HCT116 (cell line): ENCODE results near the gene LYSMD1. TPM values are rescaled to one million over a fixed set of nuclear protein-coding genes. Genes with fewer than 3 reads are reported as not detected.

Experiments
- ATAC-seq: fragments of 200-7000 bp; cut with Tn5 transposase; 2 replicates; pipeline ENCODE4 v1.9.1; 2020; ENCODE audit warnings: mild to moderate bottlenecking, moderate library complexity
- BruUV-seq: library from RNA; stranded (reverse); fragments of 400-500 nt; replicated peaks from 2 replicates; lab custom pipeline; 2021; lab: Mats Ljungman, UMichigan
- CTCF ChIA-PET: fragments of 300-600 bp; sonication (Branson Sonifier 250); formaldehyde crosslinking; loops from one replicate; lab custom pipeline; 2021; ENCODE audit warnings: antibody characterized with exemption; lab: Charles Lee
- POLR2A ChIA-PET: fragments of 300-600, 350-600 bp; sonication (Branson Sonifier 250); formaldehyde crosslinking; loops from one replicate; lab custom pipeline; 2021; ENCODE audit warnings: antibody characterized with exemption; lab: Charles Lee
- RAD21 ChIA-PET, 2 experiments: fragments of 300-600 bp; sonication (Branson Sonifier 250); formaldehyde crosslinking; loops; one replicate each; lab custom pipeline; 2023; ENCODE audit warnings: low total read pairs in 2 of 2; ENCODE audit not compliant: uncharacterized antibody in 2 of 2, unreplicated experiment in 2 of 2, low non-redundant PET in 1 of 2; lab: Charles Lee
- DNase-seq: peaks from one replicate; pipeline ENCODE4 v3.0.0-alpha.2; 2010; ENCODE audit warnings: low read depth, low spot score
- H2AFZ ChIP-seq: fragments of 200-600 bp; shearing (Covaris generic), sonication (generic); 2 replicates; pipeline ENCODE4 v1.6.1; 2017; ENCODE audit warnings: low read depth, mixed run types, mixed read lengths, antibody characterized with exemption, low read length; ENCODE audit not compliant: poor library complexity, severe bottlenecking
- H3K27ac ChIP-seq: 2 replicates; pipeline ENCODE4 v1.5.1; 2012; ENCODE audit warnings: low read depth, low read length
- H3K27me3 ChIP-seq: fragments of 200-600 bp; sonication (generic); 2 replicates; pipeline ENCODE4 v1.6.1; 2016; ENCODE audit warnings: mixed run types, low read length, mixed read lengths; ENCODE audit not compliant: insufficient read depth
- H3K36me3 ChIP-seq, 2 experiments: fragments of 200-500 bp in 1 of 2; fragments of 200-600 bp in 1 of 2; sonication (Bioruptor generic) in 1 of 2; sonication (generic) in 1 of 2; 2 replicates each; pipeline versions ENCODE4 v1.5.1 to v1.6.1; 2014 to 2016; ENCODE audit warnings: low read length in 2 of 2, inconsistent platforms in 1 of 2, mixed read lengths in 1 of 2, mixed run types in 1 of 2; ENCODE audit not compliant: insufficient read depth in 2 of 2, control insufficient read depth in 1 of 2
- H3K4me1 ChIP-seq, 2 experiments: fragments of 200-600 bp in 1 of 2; sonication (generic) in 1 of 2; 2 replicates each; pipeline versions ENCODE4 v1.5.1 to v1.6.1; 2012 to 2017; ENCODE audit warnings: low read length in 2 of 2, inconsistent platforms in 1 of 2, mild to moderate bottlenecking in 1 of 2, mixed read lengths in 1 of 2, mixed run types in 1 of 2, moderate library complexity in 1 of 2; ENCODE audit not compliant: insufficient read depth in 2 of 2, control insufficient read depth in 1 of 2
- H3K4me2 ChIP-seq: fragments of 200-600 bp; sonication (generic); 2 replicates; pipeline ENCODE4 v1.6.1; 2017; ENCODE audit warnings: mixed run types, low read length, mixed read lengths
- H3K4me3 ChIP-seq, 2 experiments: fragments of 200-600 bp in 1 of 2; sonication (generic) in 1 of 2; replicated peaks in 1 of 2; 2 replicates each; pipeline ENCODE4 v1.5.1; 2011 to 2016; ENCODE audit warnings: low read length in 2 of 2, control low read depth in 1 of 2, low read depth in 1 of 2, mild to moderate bottlenecking in 1 of 2, mixed read lengths in 1 of 2, mixed run types in 1 of 2
- H3K79me2 ChIP-seq: fragments of 200-600 bp; sonication (generic); 2 replicates; pipeline ENCODE4 v1.6.1; 2017; ENCODE audit warnings: mild to moderate bottlenecking, mixed run types, low read length, moderate library complexity, mixed read lengths; ENCODE audit not compliant: insufficient read depth
- H3K9ac ChIP-seq: fragments of 200-600 bp; sonication (generic); 2 replicates; pipeline ENCODE4 v1.6.1; 2016; ENCODE audit warnings: low read length, mixed read lengths
- H3K9me2 ChIP-seq: fragments of 200-600 bp; sonication (generic), shearing (Covaris generic); 2 replicates; pipeline ENCODE4 v1.6.1; 2017; ENCODE audit warnings: mixed run types, mild to moderate bottlenecking, moderate library complexity; ENCODE audit not compliant: insufficient read depth
- H3K9me3 ChIP-seq, 2 experiments: fragments of 200-500 bp in 1 of 2; fragments of 200-600 bp in 1 of 2; sonication (Bioruptor generic) in 1 of 2; sonication (generic) in 1 of 2; 2 replicates each; pipeline ENCODE4 v1.6.1; 2014 to 2017; ENCODE audit warnings: low read length in 2 of 2, mixed read lengths in 2 of 2, inconsistent platforms in 1 of 2, low read depth in 1 of 2, mild to moderate bottlenecking in 1 of 2, mixed run types in 1 of 2, moderate library complexity in 1 of 2; ENCODE audit not compliant: control insufficient read depth in 1 of 2, insufficient read depth in 1 of 2
- H4K20me1 ChIP-seq: fragments of 200-600 bp; sonication (generic), shearing (Covaris generic); 2 replicates; pipeline ENCODE4 v1.6.1; 2017; ENCODE audit warnings: mixed run types, mild to moderate bottlenecking, moderate library complexity; ENCODE audit not compliant: insufficient read depth
- ATF3 ChIP-seq: IDR thresholded peaks from 2 replicates; pipeline ENCODE4 v1.6.1; 2012
- CTCF ChIP-seq, 3 experiments: fragments of 200-600 bp in 1 of 3; sonication (generic) in 1 of 3; IDR thresholded peaks in 2 of 3; conservative IDR thresholded peaks in 1 of 3; 2 replicates each; pipeline ENCODE4 v1.5.1; 2012 to 2017; ENCODE audit warnings: low read depth in 2 of 3, low read length in 2 of 3, antibody characterized with exemption in 1 of 3, borderline replicate concordance in 1 of 3, control low read depth in 1 of 3, mild to moderate bottlenecking in 1 of 3, mixed read lengths in 1 of 3, mixed run types in 1 of 3, moderate library complexity in 1 of 3; ENCODE audit not compliant: insufficient read depth in 1 of 3
- ELF1 ChIP-seq: IDR thresholded peaks from 2 replicates; pipeline ENCODE4 v1.6.1; 2012; ENCODE audit warnings: low read depth, borderline replicate concordance
- EZH2phosphoT487 ChIP-seq: fragments of 200-600 bp; IDR thresholded peaks from 2 replicates; pipeline ENCODE4 v1.6.1; 2018; ENCODE audit warnings: antibody characterized with exemption, borderline replicate concordance
- FOSL1 ChIP-seq: IDR thresholded peaks from 2 replicates; pipeline ENCODE4 v1.6.1; 2012; ENCODE audit warnings: low read depth
- JUND ChIP-seq: IDR thresholded peaks from 2 replicates; pipeline ENCODE4 v1.6.1; 2012
- MAX ChIP-seq: IDR thresholded peaks from 2 replicates; pipeline ENCODE4 v1.6.1; 2012
- RAD21 ChIP-seq: IDR thresholded peaks from 2 replicates; pipeline ENCODE4 v1.6.1; 2012; ENCODE audit warnings: low read depth, mild to moderate bottlenecking
- SP1 ChIP-seq: IDR thresholded peaks from 2 replicates; pipeline ENCODE4 v1.6.1; 2012; ENCODE audit warnings: low read depth
- SRF ChIP-seq: IDR thresholded peaks from 2 replicates; pipeline ENCODE4 v1.6.1; 2012; ENCODE audit warnings: low read depth
- intact Hi-C: fragments of 100-400 bp; cut with micrococcal nuclease; formaldehyde crosslinking; loops from 2 replicates; pipeline ENCODE4 v1.10.0; 2022
- total RNA-seq: library from RNA; stranded (reverse); gene quantifications from one replicate; pipeline ENCODE4 v1.2.1, GENCODE V29; 2021; ENCODE audit not compliant: unreplicated experiment

Gene LYSMD1
- total RNA-seq, 1 experiment from 2014 or later = 5.0 TPM

- ChIA-PET CTCF (interaction anchor here (1.7 kb wide), 1 partner anchor 44 kb away, joined by 7 read pairs; no protein-coding TSS in a partner anchor), RAD21 (no interaction called here), POLR2A (no interaction called here)
- DNase-seq = no peak
- H3K27me3 ChIP-seq = no peaks in the 10 kb centered on the region
- intact Hi-C loops = no loop called here
- no peak overlapping the region for H3K4me3 ChIP-seq
- H3K4me1 ChIP-seq = peaks cover 8 to 17% of the 10 kb centered on the region in 2 experiments; a peak in 3 of 4 replicates
- no TSS peak for BruUV-seq
- H3K27ac ChIP-seq = no peak overlapping the region
- no peak overlapping the region for H3K4me2 ChIP-seq
- H3K9me3 ChIP-seq = no peaks in the 10 kb centered on the region
- H3K9ac ChIP-seq = no peak overlapping the region
- TF ChIP-seq CTCF (IDR thresholded peaks at IDR 0.05 in 2 of 3, conservative IDR thresholded peaks at IDR 0.05 in 1 of 3; ENCODE audit: borderline replicate concordance in 1 of 3, insufficient read depth in 1 of 3, low read depth in 2 of 3, low read length in 2 of 3) (no peak), MAX (no peak), EZH2phosphoT487 (no peak), JUND (no peak)
- no peak for ATAC-seq
- no peaks in the 10 kb centered on the region for H3K9me2 ChIP-seq
- H3K36me3 ChIP-seq = no peaks in the 10 kb centered on the region
- no peaks in the 10 kb centered on the region for H4K20me1 ChIP-seq
- no peaks in the 10 kb centered on the region for H3K79me2 ChIP-seq
- no peak overlapping the region for H2AFZ ChIP-seq
These were observed 21.7 kb downstream of the LYSMD1 start for GRCh38 chr1:151143986-151144385.

- H3K4me3 ChIP-seq = no peak overlapping the region
- ATAC-seq = no peak
- H2AFZ ChIP-seq = no peak overlapping the region
- no peaks in the 10 kb centered on the region for H3K9me2 ChIP-seq
- DNase-seq = no peak
- H4K20me1 ChIP-seq = no peaks in the 10 kb centered on the region
- H3K4me2 ChIP-seq = no peak overlapping the region
- H3K27ac ChIP-seq = no peak overlapping the region
- ChIA-PET POLR2A (no interaction called here), RAD21 (no interaction called here), CTCF (interaction anchor here (0.9 to 1.7 kb wide), 2 partner anchors 14 to 43 kb away, joined by 3 to 7 read pairs; partner anchors contain the start of gene TNFAIP8L2)
- no peaks in the 10 kb centered on the region for H3K27me3 ChIP-seq
- no peak overlapping the region for H3K9ac ChIP-seq
- H3K9me3 ChIP-seq = no peaks in the 10 kb centered on the region
- TF ChIP-seq FOSL1 (no peak), ATF3 (no peak), SP1 (no peak), SRF (no peak), ELF1 (no peak), RAD21 (no peak)
- BruUV-seq = no TSS peak
- intact Hi-C loops = no loop called here
- no peaks in the 10 kb centered on the region for H3K79me2 ChIP-seq
- no peaks in the 10 kb centered on the region for H3K36me3 ChIP-seq
- peaks cover 8 to 17% of the 10 kb centered on the region in 2 experiments; a peak in 3 of 4 replicates for H3K4me1 ChIP-seq
These were observed 22.7 kb downstream of the LYSMD1 start for GRCh38 chr1:151143057-151143435.
